HepG2 (cell line): ENCODE data around the gene RMDN2. TPM values are rescaled to one million over a fixed set of nuclear protein-coding genes. Genes with fewer than 3 reads are reported as not detected.

Experiments used
- ARID3A ChIP-seq: IDR thresholded peaks from 2 replicates; pipeline ENCODE4 v1.6.1; 2012; ENCODE audit warnings: low read depth, low read length, improper control_type of control experiment
- BCL6 ChIP-seq: IDR thresholded peaks from 2 replicates; pipeline ENCODE4 v1.6.1; 2016; ENCODE audit warnings: missing genetic modification reagents, missing compliant biosample characterization
- DMAP1 ChIP-seq: IDR thresholded peaks from 2 replicates; pipeline ENCODE4 v1.6.1; 2016
- EP300 ChIP-seq, 3 experiments: sonication (generic) in 1 of 3; formaldehyde crosslinking in 1 of 3; IDR thresholded peaks; 2 replicates each; pipeline versions ENCODE4 v1.5.1 to v1.6.1; 2011 to 2020; ENCODE audit warnings: low read depth in 2 of 3, low read length in 2 of 3, borderline replicate concordance in 1 of 3, improper control_type of control experiment in 1 of 3, mild to moderate bottlenecking in 1 of 3, missing genetic modification reagents in 1 of 3, moderate library complexity in 1 of 3
- FOXA1 ChIP-seq, 2 experiments: fragments of 450-650 bp in 1 of 2; sonication (generic) in 1 of 2; formaldehyde crosslinking in 1 of 2; IDR thresholded peaks; 2 replicates each; pipeline versions ENCODE4 v1.4.0 to v1.6.1; 2016 to 2020; ENCODE audit warnings: missing genetic modification reagents in 1 of 2
- FOXA3 ChIP-seq: IDR thresholded peaks from 2 replicates; pipeline ENCODE4 v1.6.1; 2016; ENCODE audit warnings: missing genetic modification reagents, missing compliant biosample characterization
- KDM3A ChIP-seq: IDR thresholded peaks from 2 replicates; pipeline ENCODE4 v1.6.1; 2018; ENCODE audit warnings: low read depth, missing compliant biosample characterization
- MED1 ChIP-seq: sonication (generic); formaldehyde crosslinking; IDR thresholded peaks from 2 replicates; pipeline ENCODE4 v1.4.0; 2020; ENCODE audit warnings: missing genetic modification reagents
- MEIS2 ChIP-seq: sonication (generic); formaldehyde crosslinking; IDR thresholded peaks from 2 replicates; pipeline ENCODE4 v1.9.0; 2021; ENCODE audit warnings: mild to moderate bottlenecking, missing genetic modification reagents
- MYC ChIP-seq: sonication (generic); formaldehyde crosslinking; IDR thresholded peaks from 2 replicates; pipeline ENCODE4 v1.9.0; 2021; ENCODE audit warnings: missing genetic modification reagents, borderline replicate concordance
- NFIC ChIP-seq: IDR thresholded peaks from 2 replicates; pipeline ENCODE4 v1.6.1; 2012; ENCODE audit warnings: mild to moderate bottlenecking, low read length, inconsistent platforms
- PPARG ChIP-seq: conservative IDR thresholded peaks from 2 replicates; pipeline ENCODE4 v1.6.1; 2016; ENCODE audit warnings: missing biosample characterization, missing genetic modification reagents
- THYN1 ChIP-seq: sonication (generic); formaldehyde crosslinking; IDR thresholded peaks from 2 replicates; pipeline ENCODE4 v1.8.1; 2023; ENCODE audit warnings: low read depth, mild to moderate bottlenecking, moderate library complexity, missing genetic modification reagents, borderline replicate concordance
- U2AF2 ChIP-seq: fragments of 200-400 bp; formaldehyde crosslinking; IDR thresholded peaks from 2 replicates; pipeline ENCODE4 v1.6.1; 2017; ENCODE audit warnings: low read depth, mild to moderate bottlenecking, low read length
- ZC3H4 ChIP-seq: sonication (generic); formaldehyde crosslinking; IDR thresholded peaks from 2 replicates; pipeline ENCODE4 v1.4.0; 2020; ENCODE audit warnings: missing genetic modification reagents, borderline replicate concordance
- ZNF256 ChIP-seq: sonication (generic); formaldehyde crosslinking; conservative IDR thresholded peaks from 2 replicates; pipeline ENCODE4 v1.4.0; 2020; ENCODE audit warnings: missing genetic modification reagents
- ZNF331 ChIP-seq: sonication (generic); formaldehyde crosslinking; IDR thresholded peaks from 2 replicates; pipeline ENCODE4 v1.4.0; 2020; ENCODE audit warnings: missing genetic modification reagents
- ZNF335 ChIP-seq: sonication (generic); formaldehyde crosslinking; IDR thresholded peaks from 2 replicates; pipeline ENCODE4 v1.4.0; 2020; ENCODE audit warnings: missing genetic modification reagents
- polyA plus RNA-seq, 8 experiments: library from polyadenylated mRNA; depleted of rRNA in 3 of 8; stranded (reverse) in 7 of 8; unstranded in 1 of 8; fragments of >200 nt; fragmentation: Illumina TruSeq in 4 of 8; extraction: Trizol in 4 of 8; gene quantifications; 2 replicates each; pipeline versions ENCODE4 v1.2.1 to v1.2.3, GENCODE V29; 2011 to 2016; ENCODE audit warnings: low read depth in 4 of 8, missing spikeins in 1 of 8, mixed read lengths in 1 of 8; ENCODE audit not compliant: insufficient read depth in 1 of 8
- total RNA-seq, 5 experiments: library from RNA; depleted of rRNA; stranded (reverse); fragments of >200 nt; fragmentation: Illumina TruSeq; extraction: Trizol; gene quantifications; 2 replicates each; pipeline ENCODE4 v1.2.3, GENCODE V29; 2016; ENCODE audit warnings: low read depth in 1 of 5
- TF ChIP-seq, protein P1 (sequence below): sonication (generic); formaldehyde crosslinking; IDR thresholded peaks from 2 replicates; pipeline ENCODE4 v1.5.0; 2020; ENCODE audit warnings: missing genetic modification reagents
- TF ChIP-seq, protein P2 (sequence below): sonication (generic); formaldehyde crosslinking; IDR thresholded peaks from 2 replicates; pipeline ENCODE4 v1.8.0; 2022; ENCODE audit warnings: missing genetic modification reagents, low read depth, mild to moderate bottlenecking, borderline replicate concordance
- TF ChIP-seq, protein P3 (sequence below), 2 experiments: sonication (generic) in 1 of 2; formaldehyde crosslinking in 1 of 2; IDR thresholded peaks; 2 replicates each; pipeline versions ENCODE4 v1.4.0 to v1.6.1; 2016 to 2020; ENCODE audit warnings: borderline replicate concordance in 1 of 2, low read depth in 1 of 2, mild to moderate bottlenecking in 1 of 2, missing genetic modification reagents in 1 of 2
- TF ChIP-seq, protein P4 (sequence below): sonication (generic); formaldehyde crosslinking; IDR thresholded peaks from 2 replicates; pipeline ENCODE4 v1.5.1; 2020; ENCODE audit warnings: mild to moderate bottlenecking, missing genetic modification reagents, moderate library complexity

Gene RMDN2
- total and polyA plus RNA-seq, 2 of the 13 experiments (the other 11 are each of a cell fraction or from before 2014, with no cell fraction given) = 2.3 to 8.9 TPM

- peak; percentile 79 for TF ChIP-seq ZNF331 (CRISPR knock-in tag)
- TF ChIP-seq ARID3A = 0 out of 2 replicates have a peak, but pooled peaks have one; percentile 45
- TF ChIP-seq, protein P1, sequence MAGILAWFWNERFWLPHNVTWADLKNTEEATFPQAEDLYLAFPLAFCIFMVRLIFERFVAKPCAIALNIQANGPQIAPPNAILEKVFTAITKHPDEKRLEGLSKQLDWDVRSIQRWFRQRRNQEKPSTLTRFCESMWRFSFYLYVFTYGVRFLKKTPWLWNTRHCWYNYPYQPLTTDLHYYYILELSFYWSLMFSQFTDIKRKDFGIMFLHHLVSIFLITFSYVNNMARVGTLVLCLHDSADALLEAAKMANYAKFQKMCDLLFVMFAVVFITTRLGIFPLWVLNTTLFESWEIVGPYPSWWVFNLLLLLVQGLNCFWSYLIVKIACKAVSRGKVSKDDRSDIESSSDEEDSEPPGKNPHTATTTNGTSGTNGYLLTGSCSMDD (CRISPR knock-in tag) = no peak
- peak; percentile 67 for TF ChIP-seq MED1 (CRISPR knock-in tag)
- TF ChIP-seq, protein P2, sequence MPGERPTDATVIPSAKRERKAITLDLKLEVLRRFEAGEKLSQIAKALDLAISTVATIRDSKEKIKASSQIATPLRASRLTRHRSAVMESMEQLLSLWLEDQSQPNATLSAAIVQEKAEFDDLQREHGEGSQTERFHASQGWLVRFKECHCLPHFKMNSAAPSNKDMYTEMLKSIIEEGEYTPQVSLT = no peak
- peak in 1 of 2 experiments; percentile 84; a peak in 2 of 4 replicates for TF ChIP-seq EP300 (IDR thresholded peaks at IDR 0.05; ENCODE audit: low read depth in 2 of 2, low read length in 2 of 2)
- TF ChIP-seq EP300 (CRISPR knock-in tag; IDR thresholded peaks at IDR 0.05; ENCODE audit: borderline replicate concordance) = no peak
- TF ChIP-seq, protein P3, sequence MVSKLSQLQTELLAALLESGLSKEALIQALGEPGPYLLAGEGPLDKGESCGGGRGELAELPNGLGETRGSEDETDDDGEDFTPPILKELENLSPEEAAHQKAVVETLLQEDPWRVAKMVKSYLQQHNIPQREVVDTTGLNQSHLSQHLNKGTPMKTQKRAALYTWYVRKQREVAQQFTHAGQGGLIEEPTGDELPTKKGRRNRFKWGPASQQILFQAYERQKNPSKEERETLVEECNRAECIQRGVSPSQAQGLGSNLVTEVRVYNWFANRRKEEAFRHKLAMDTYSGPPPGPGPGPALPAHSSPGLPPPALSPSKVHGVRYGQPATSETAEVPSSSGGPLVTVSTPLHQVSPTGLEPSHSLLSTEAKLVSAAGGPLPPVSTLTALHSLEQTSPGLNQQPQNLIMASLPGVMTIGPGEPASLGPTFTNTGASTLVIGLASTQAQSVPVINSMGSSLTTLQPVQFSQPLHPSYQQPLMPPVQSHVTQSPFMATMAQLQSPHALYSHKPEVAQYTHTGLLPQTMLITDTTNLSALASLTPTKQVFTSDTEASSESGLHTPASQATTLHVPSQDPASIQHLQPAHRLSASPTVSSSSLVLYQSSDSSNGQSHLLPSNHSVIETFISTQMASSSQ (IDR thresholded peaks at IDR 0.05; ENCODE audit: low read depth) = no peak
- TF ChIP-seq, protein P3 (CRISPR knock-in tag; IDR thresholded peaks at IDR 0.05; ENCODE audit: borderline replicate concordance) = peak; percentile 42; the same call in 1 of the 2 replicates
- TF ChIP-seq MEIS2 = peak; percentile 62; the same call in 1 of the 2 replicates
- no peak for TF ChIP-seq ZNF256 (CRISPR knock-in tag)
- TF ChIP-seq, protein P4, sequence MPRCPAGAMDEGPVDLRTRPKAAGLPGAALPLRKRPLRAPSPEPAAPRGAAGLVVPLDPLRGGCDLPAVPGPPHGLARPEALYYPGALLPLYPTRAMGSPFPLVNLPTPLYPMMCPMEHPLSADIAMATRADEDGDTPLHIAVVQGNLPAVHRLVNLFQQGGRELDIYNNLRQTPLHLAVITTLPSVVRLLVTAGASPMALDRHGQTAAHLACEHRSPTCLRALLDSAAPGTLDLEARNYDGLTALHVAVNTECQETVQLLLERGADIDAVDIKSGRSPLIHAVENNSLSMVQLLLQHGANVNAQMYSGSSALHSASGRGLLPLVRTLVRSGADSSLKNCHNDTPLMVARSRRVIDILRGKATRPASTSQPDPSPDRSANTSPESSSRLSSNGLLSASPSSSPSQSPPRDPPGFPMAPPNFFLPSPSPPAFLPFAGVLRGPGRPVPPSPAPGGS (CRISPR knock-in tag) = no peak
- no peak for TF ChIP-seq THYN1 (CRISPR knock-in tag)
- TF ChIP-seq NFIC = peak; percentile 84
- TF ChIP-seq FOXA1 (IDR thresholded peaks at IDR 0.05) = no peak
- peak; percentile 88 for TF ChIP-seq FOXA1 (CRISPR knock-in tag; IDR thresholded peaks at IDR 0.05)
- TF ChIP-seq DMAP1 (CRISPR knock-in tag) = no peak; the same call in 1 of the 2 replicates
- peak; percentile 83 for TF ChIP-seq BCL6 (CRISPR knock-in tag)
- no peak for TF ChIP-seq U2AF2
- TF ChIP-seq ZNF335 (CRISPR knock-in tag) = no peak
- TF ChIP-seq FOXA3 (CRISPR knock-in tag) = peak; percentile 96
- TF ChIP-seq MYC (CRISPR knock-in tag) = no peak
- TF ChIP-seq KDM3A (CRISPR knock-in tag) = no peak
- no peak for TF ChIP-seq ZC3H4
- peak; percentile 73 for TF ChIP-seq PPARG
Measured at GRCh38 chr2:37920570-37920969, 4.5 kb upstream of the RMDN2 start (continued).
